Type B pancreatic cell (in vitro differentiated cells): ENCODE data around the gene FALEC. TPM values are rescaled to one million over a fixed set of nuclear protein-coding genes. Genes with fewer than 3 reads are reported as not detected.

Source experiments
- DNase-seq: peaks from one replicate; pipeline ENCODE4 v3.0.0; 2021; ENCODE audit warnings: mixed read lengths; ENCODE audit not compliant: unreplicated experiment; ENCODE audit errors: extremely low spot score
- H3K27ac Mint-ChIP-seq: 2 replicates; pipeline ENCODE4 v1.8.0; 2021; ENCODE audit warnings: mild to moderate bottlenecking, mixed read lengths
- H3K27me3 Mint-ChIP-seq: 2 replicates; pipeline ENCODE4 v1.8.0; 2021; ENCODE audit warnings: mixed read lengths
- H3K36me3 Mint-ChIP-seq: 2 replicates; pipeline ENCODE4 v1.8.0; 2021; ENCODE audit warnings: mixed read lengths
- H3K4me1 Mint-ChIP-seq: one replicate; pipeline ENCODE4 v1.8.0; 2021; ENCODE audit warnings: mixed read lengths; ENCODE audit not compliant: unreplicated experiment
- H3K4me3 Mint-ChIP-seq: 2 replicates; pipeline ENCODE4 v1.8.0; 2021; ENCODE audit warnings: mild to moderate bottlenecking, mixed read lengths
- H3K9me3 Mint-ChIP-seq: 2 replicates; pipeline ENCODE4 v1.8.0; 2021; ENCODE audit warnings: mixed read lengths
- total RNA-seq: library from RNA; stranded (reverse); gene quantifications from 2 replicates; pipeline ENCODE4 v1.2.1, GENCODE V29; 2021; ENCODE audit warnings: low replicate concordance
- TF ChIP-seq, protein P1 (sequence below): fragments of 200-600 bp; sonication (generic); conservative IDR thresholded peaks from 2 replicates; pipeline ENCODE4 v1.5.0; 2021; ENCODE audit warnings: antibody characterized with exemption, mild to moderate bottlenecking

FALEC gene
- total RNA-seq, 1 donor from 2014 or later, result 0.80 TPM

DNA sequence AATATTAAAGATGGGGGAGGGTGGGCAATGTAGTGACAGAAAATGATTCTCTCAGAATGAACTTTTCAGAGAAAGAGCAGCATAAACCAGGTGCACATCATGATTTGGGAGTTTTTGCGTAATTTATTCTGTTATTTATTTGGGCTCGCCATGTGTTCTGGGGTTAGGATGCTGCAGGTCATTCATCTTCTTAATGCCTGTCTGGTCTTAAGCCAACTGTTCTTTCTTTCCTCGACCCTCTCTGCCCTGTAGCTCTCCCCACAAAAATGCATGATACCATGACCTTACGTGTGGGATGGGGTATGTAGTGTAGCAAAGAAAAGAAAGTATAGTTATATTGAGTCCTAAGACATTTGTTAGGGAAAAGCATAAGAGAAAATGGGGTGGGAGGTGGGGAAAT lies 40.7 kb upstream of the FALEC start:
- peaks cover 23% of the 10 kb centered on the region for H3K36me3 Mint-ChIP-seq
- H3K4me1 Mint-ChIP-seq, result peaks cover 52% of the 10 kb centered on the region
- no peak for DNase-seq
- peak overlapping the region; percentile 26 for H3K4me3 Mint-ChIP-seq
- TF ChIP-seq, protein P1, sequence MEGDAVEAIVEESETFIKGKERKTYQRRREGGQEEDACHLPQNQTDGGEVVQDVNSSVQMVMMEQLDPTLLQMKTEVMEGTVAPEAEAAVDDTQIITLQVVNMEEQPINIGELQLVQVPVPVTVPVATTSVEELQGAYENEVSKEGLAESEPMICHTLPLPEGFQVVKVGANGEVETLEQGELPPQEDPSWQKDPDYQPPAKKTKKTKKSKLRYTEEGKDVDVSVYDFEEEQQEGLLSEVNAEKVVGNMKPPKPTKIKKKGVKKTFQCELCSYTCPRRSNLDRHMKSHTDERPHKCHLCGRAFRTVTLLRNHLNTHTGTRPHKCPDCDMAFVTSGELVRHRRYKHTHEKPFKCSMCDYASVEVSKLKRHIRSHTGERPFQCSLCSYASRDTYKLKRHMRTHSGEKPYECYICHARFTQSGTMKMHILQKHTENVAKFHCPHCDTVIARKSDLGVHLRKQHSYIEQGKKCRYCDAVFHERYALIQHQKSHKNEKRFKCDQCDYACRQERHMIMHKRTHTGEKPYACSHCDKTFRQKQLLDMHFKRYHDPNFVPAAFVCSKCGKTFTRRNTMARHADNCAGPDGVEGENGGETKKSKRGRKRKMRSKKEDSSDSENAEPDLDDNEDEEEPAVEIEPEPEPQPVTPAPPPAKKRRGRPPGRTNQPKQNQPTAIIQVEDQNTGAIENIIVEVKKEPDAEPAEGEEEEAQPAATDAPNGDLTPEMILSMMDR, result no peak
- no peak overlapping the region for H3K27ac Mint-ChIP-seq
- no peaks in the 10 kb centered on the region for H3K27me3 Mint-ChIP-seq
- H3K9me3 Mint-ChIP-seq, result no peaks in the 10 kb centered on the region

DNA sequence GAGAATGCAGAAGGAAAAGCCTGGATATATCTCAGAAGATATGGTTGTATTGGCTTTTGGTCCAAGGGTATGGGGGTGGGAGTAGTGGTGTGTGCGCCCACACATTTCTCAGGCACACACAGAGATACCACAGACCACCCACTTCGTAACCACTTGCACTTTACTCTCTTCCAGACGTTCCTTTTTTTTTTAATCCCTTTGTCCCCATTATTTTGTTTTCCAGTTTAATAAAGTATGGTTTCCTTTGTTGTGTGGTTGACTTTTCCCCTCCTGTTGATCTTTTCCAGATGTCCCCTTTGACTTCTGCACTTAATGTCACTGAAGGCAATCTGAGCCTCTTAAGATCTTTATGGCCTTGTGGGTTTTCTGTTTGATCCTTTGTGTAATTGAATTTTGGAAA lies 38.8 kb upstream of the FALEC start:
- TF ChIP-seq, protein P1, result no peak
- no peaks in the 10 kb centered on the region for H3K27me3 Mint-ChIP-seq
- no peak for DNase-seq
- H3K36me3 Mint-ChIP-seq, result peaks cover 6% of the 10 kb centered on the region
- H3K4me3 Mint-ChIP-seq, result peak overlapping the region; percentile 54
- no peaks in the 10 kb centered on the region for H3K9me3 Mint-ChIP-seq
- peak overlapping the region; percentile 72 for H3K27ac Mint-ChIP-seq
- peaks cover 51% of the 10 kb centered on the region for H3K4me1 Mint-ChIP-seq

DNA sequence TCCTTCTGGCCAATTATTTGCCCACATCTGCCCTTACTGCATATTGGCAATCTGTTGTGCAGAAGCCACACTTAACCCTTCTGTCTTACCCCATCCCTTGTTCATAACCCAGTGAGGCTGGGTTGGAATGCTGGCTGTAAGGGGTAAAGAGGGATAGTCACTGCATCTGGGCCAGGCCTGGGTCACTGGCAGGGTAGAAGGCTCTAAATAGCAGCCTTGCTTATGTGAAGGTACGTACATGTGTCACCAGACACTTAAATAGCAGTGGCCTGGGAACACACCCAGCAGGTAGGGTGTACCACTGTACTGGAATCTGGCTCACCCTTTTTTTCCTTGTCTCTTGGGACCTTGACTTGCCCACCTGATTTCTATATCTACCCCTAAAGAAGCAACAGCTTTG lies 38.2 kb upstream of the FALEC start:
- Mint-ChIP-seq H3K27ac (peak overlapping the region; percentile 72), H3K9me3 (no peaks in the 10 kb centered on the region), H3K27me3 (no peaks in the 10 kb centered on the region), H3K4me1 (peaks cover 51% of the 10 kb centered on the region), H3K4me3 (no peak overlapping the region), H3K36me3 (peaks cover under 1% of the 10 kb centered on the region)
- TF ChIP-seq, protein P1, result no peak
- DNase-seq, result no peak

DNA sequence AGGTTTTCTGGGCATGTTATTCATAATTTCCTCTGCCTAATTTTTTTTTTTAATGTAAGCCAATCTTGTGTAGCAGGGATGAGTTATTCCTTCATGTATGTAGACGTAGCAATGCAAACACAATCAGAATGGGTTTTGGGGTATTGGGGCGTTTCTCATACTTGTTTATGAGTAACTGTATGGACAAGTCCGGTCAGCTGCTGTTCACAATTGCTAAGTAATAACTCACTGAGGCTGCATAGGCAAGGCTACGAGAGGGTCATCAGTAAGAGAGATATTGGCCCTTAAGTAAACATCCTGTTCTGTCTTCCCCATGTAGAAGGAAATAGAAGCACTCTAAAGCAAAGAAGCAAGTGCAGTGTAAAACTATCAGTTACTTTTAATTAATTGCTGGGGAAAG lies 37.8 kb upstream of the FALEC start:
- peak overlapping the region; percentile 72 for H3K27ac Mint-ChIP-seq
- peaks cover 51% of the 10 kb centered on the region for H3K4me1 Mint-ChIP-seq
- no peaks in the 10 kb centered on the region for H3K36me3 Mint-ChIP-seq
- TF ChIP-seq, protein P1, result no peak
- peak overlapping the region; percentile 5 for H3K4me3 Mint-ChIP-seq
- no peak for DNase-seq
- no peaks in the 10 kb centered on the region for H3K27me3 Mint-ChIP-seq
- no peaks in the 10 kb centered on the region for H3K9me3 Mint-ChIP-seq

DNA sequence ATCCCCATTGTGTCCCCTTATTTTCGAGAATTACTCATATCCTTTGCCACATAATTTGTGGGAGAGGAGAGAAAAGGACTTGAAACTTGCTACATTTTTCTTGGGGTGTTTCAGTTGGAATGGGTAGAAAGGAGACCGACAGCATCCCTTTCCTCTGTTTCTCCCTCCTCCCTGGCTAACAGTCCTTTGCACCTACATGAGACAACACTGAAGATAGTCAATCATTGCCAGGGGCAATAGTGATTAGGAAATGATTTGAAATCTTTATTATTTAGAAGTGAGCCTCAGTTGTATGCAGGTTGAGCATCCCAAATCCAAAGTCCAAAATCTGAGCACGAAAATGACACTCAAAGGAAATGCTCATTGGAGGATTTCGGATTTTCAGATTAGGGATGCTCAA lies 36.2 kb upstream of the FALEC start:
- no peak for DNase-seq
- H3K27ac Mint-ChIP-seq, result no peak overlapping the region
- H3K36me3 Mint-ChIP-seq, result no peaks in the 10 kb centered on the region
- H3K27me3 Mint-ChIP-seq, result no peaks in the 10 kb centered on the region
- H3K4me1 Mint-ChIP-seq, result peaks cover 41% of the 10 kb centered on the region
- TF ChIP-seq, protein P1, result no peak
- no peak overlapping the region for H3K4me3 Mint-ChIP-seq
- H3K9me3 Mint-ChIP-seq, result no peaks in the 10 kb centered on the region

DNA sequence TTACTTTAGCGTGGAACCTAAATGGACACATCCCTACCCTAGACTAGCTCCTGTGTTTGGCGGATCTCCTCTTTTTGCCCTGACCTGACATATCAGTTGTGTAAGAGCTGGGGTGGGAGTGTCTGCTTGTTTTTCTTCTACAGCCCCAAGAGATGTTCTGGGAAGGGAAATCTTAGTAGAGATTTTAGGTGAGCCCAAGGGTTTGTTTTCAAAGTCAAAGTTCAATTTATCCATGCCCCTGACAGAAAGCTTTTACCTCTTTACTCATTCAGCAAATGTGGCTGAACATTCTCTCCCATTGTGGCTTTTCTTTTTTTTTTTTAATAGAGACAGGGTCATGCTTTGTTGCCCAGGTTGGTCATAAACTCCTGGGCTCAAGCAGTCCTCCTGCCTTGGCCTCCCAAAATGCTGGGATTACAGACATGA lies 35.6 kb upstream of the FALEC start:
- no peak overlapping the region for H3K4me3 Mint-ChIP-seq
- no peak for DNase-seq
- no peaks in the 10 kb centered on the region for H3K27me3 Mint-ChIP-seq
- H3K36me3 Mint-ChIP-seq, result no peaks in the 10 kb centered on the region
- H3K4me1 Mint-ChIP-seq, result peaks cover 36% of the 10 kb centered on the region
- peak overlapping the region; percentile 24 for H3K27ac Mint-ChIP-seq
- no peaks in the 10 kb centered on the region for H3K9me3 Mint-ChIP-seq
- TF ChIP-seq, protein P1, result no peak
